H9 (cell line): ENCODE measurements around the gene MYL3. TPM values are rescaled to one million over a fixed set of nuclear protein-coding genes. Genes with fewer than 3 reads are reported as not detected.

Experiments used
- DNase-seq: peaks from one replicate; pipeline ENCODE4 v3.0.0-alpha.2; 2017
- H2AFZ ChIP-seq: one replicate; pipeline ENCODE4 v1.6.1; 2013; ENCODE audit warnings: mild to moderate bottlenecking, low read length, control low read depth, moderate library complexity
- H2AK5ac ChIP-seq: 2 replicates; pipeline ENCODE4 v1.6.1; 2013; ENCODE audit warnings: low read length, control low read depth, mixed read lengths; ENCODE audit not compliant: insufficient read length
- H2BK120ac ChIP-seq: one replicate; pipeline ENCODE4 v1.6.1; 2013; ENCODE audit warnings: low read depth, mild to moderate bottlenecking, low read length, control low read depth, inconsistent platforms; ENCODE audit not compliant: poor library complexity, severe bottlenecking
- H2BK12ac ChIP-seq: 2 replicates; pipeline ENCODE4 v1.6.1; 2013; ENCODE audit warnings: low read length, control low read depth, mixed read lengths, low read depth; ENCODE audit not compliant: insufficient read length
- H2BK15ac ChIP-seq: 2 replicates; pipeline ENCODE4 v1.6.1; 2013; ENCODE audit warnings: low read depth, low read length, control low read depth
- H2BK20ac ChIP-seq: one replicate; pipeline ENCODE4 v1.6.1; 2013; ENCODE audit warnings: low read depth, mild to moderate bottlenecking, low read length, control low read depth, inconsistent platforms; ENCODE audit not compliant: poor library complexity, severe bottlenecking
- H2BK5ac ChIP-seq: 2 replicates; pipeline ENCODE4 v1.6.1; 2013; ENCODE audit warnings: low read length, control low read depth, mixed read lengths; ENCODE audit not compliant: insufficient read length
- H3K14ac ChIP-seq: 2 replicates; pipeline ENCODE4 v1.6.1; 2013; ENCODE audit warnings: low read length, control low read depth; ENCODE audit not compliant: insufficient read depth
- H3K18ac ChIP-seq: 2 replicates; pipeline ENCODE4 v1.6.1; 2013; ENCODE audit warnings: low read depth, mild to moderate bottlenecking, mixed read lengths, low read length, control low read depth; ENCODE audit not compliant: insufficient read length
- H3K23ac ChIP-seq: 2 replicates; pipeline ENCODE4 v1.6.1; 2013; ENCODE audit warnings: low read length, control low read depth, mixed read lengths, low read depth; ENCODE audit not compliant: insufficient read length
- H3K23me2 ChIP-seq: 2 replicates; pipeline ENCODE4 v1.6.1; 2013; ENCODE audit warnings: low read depth, mild to moderate bottlenecking, mixed read lengths, low read length, control low read depth; ENCODE audit not compliant: insufficient read length, poor library complexity, severe bottlenecking
- H3K27ac ChIP-seq: 2 replicates; pipeline ENCODE4 v1.5.1; 2013; ENCODE audit warnings: low read length, control low read depth, mixed read lengths, low read depth; ENCODE audit not compliant: insufficient read length
- H3K27me3 ChIP-seq: 2 replicates; pipeline ENCODE4 v1.6.1; 2013; ENCODE audit warnings: low read length, control low read depth, inconsistent platforms; ENCODE audit not compliant: insufficient read depth
- H3K4ac ChIP-seq: 2 replicates; pipeline ENCODE4 v1.6.1; 2013; ENCODE audit warnings: low read depth, mild to moderate bottlenecking, control low read depth, inconsistent platforms, low read length, moderate library complexity
- H3K4me1 ChIP-seq: 2 replicates; pipeline ENCODE4 v1.6.1; 2013; ENCODE audit warnings: low read length, control low read depth, inconsistent platforms; ENCODE audit not compliant: insufficient read depth
- H3K4me2 ChIP-seq: 2 replicates; pipeline ENCODE4 v1.6.1; 2013; ENCODE audit warnings: low read length, control low read depth, mixed read lengths; ENCODE audit not compliant: insufficient read length, insufficient read depth
- H3K56ac ChIP-seq: 2 replicates; pipeline ENCODE4 v1.6.1; 2013; ENCODE audit warnings: low read depth, mild to moderate bottlenecking, mixed read lengths, low read length, control low read depth; ENCODE audit not compliant: insufficient read length
- H3K79me1 ChIP-seq: 2 replicates; pipeline ENCODE4 v1.6.1; 2013; ENCODE audit warnings: low read depth, mild to moderate bottlenecking, moderate library complexity, low read length, control low read depth, inconsistent platforms; ENCODE audit not compliant: insufficient read depth, poor library complexity, severe bottlenecking
- H3K79me2 ChIP-seq: 2 replicates; pipeline ENCODE4 v1.6.1; 2013; ENCODE audit warnings: low read length, control low read depth, inconsistent platforms; ENCODE audit not compliant: insufficient read depth
- H3K9ac ChIP-seq: 2 replicates; pipeline ENCODE4 v1.6.1; 2013; ENCODE audit warnings: low read length, control low read depth, mixed read lengths; ENCODE audit not compliant: insufficient read length; ENCODE audit errors: extremely low read depth
- H3K9me3 ChIP-seq: one replicate; pipeline ENCODE4 v1.6.1; 2013; ENCODE audit warnings: low read depth, low read length, inconsistent platforms; ENCODE audit not compliant: control insufficient read depth
- H3T11ph ChIP-seq: one replicate; pipeline ENCODE4 v1.6.1; 2013; ENCODE audit warnings: mild to moderate bottlenecking, low read length, control low read depth, inconsistent platforms
- H4K20me1 ChIP-seq: one replicate; pipeline ENCODE4 v1.6.1; 2013; ENCODE audit not compliant: control insufficient read depth, insufficient read length, insufficient read depth
- H4K5ac ChIP-seq: 2 replicates; pipeline ENCODE4 v1.6.1; 2013; ENCODE audit warnings: low read depth, mild to moderate bottlenecking, mixed read lengths, low read length, control low read depth; ENCODE audit not compliant: insufficient read length
- H4K8ac ChIP-seq: replicated peaks from 2 replicates; pipeline ENCODE4 v1.6.1; 2013; ENCODE audit warnings: low read length, control low read depth, mixed read lengths, low read depth; ENCODE audit not compliant: insufficient read length
- H4K91ac ChIP-seq: 2 replicates; pipeline ENCODE4 v1.6.1; 2013; ENCODE audit warnings: low read depth, mild to moderate bottlenecking, moderate library complexity, mixed read lengths, low read length, control low read depth; ENCODE audit not compliant: insufficient read length
- H3K27ac Mint-ChIP-seq, 3 experiments: 2 replicates in 2 of 3; 3 replicates in 1 of 3; pipeline ENCODE4 v1.8.0; 2020 to 2021; ENCODE audit warnings: mixed read lengths in 3 of 3, mild to moderate bottlenecking in 1 of 3, moderate library complexity in 1 of 3
- H3K27me3 Mint-ChIP-seq: 2 replicates; pipeline ENCODE4 v1.8.0; 2021; ENCODE audit warnings: low read depth, mild to moderate bottlenecking, moderate library complexity, mixed read lengths
- H3K36me3 Mint-ChIP-seq, 3 experiments: 2 replicates in 2 of 3; 3 replicates in 1 of 3; pipeline ENCODE4 v1.8.0; 2020 to 2021; ENCODE audit warnings: low read depth in 3 of 3, mixed read lengths in 3 of 3; ENCODE audit not compliant: insufficient read depth in 1 of 3
- H3K4me1 Mint-ChIP-seq, 2 experiments: 2 replicates each; pipeline ENCODE4 v1.8.0; 2020; ENCODE audit warnings: mixed read lengths in 2 of 2
- H3K4me3 Mint-ChIP-seq, 2 experiments: 2 replicates in 1 of 2; 3 replicates in 1 of 2; pipeline ENCODE4 v1.8.0; 2020 to 2021; ENCODE audit warnings: mild to moderate bottlenecking in 2 of 2, mixed read lengths in 2 of 2, moderate library complexity in 1 of 2
- H3K9me3 Mint-ChIP-seq, 2 experiments: 2 replicates in 1 of 2; 3 replicates in 1 of 2; pipeline ENCODE4 v1.8.0; 2020; ENCODE audit warnings: mild to moderate bottlenecking in 2 of 2, mixed read lengths in 2 of 2, moderate library complexity in 1 of 2
- CTCF ChIP-seq: fragments of 200-600 bp; sonication (generic); conservative IDR thresholded peaks from 3 replicates; pipeline ENCODE4 v1.8.0; 2021; ENCODE audit warnings: antibody characterized with exemption, mild to moderate bottlenecking
- WGBS: extraction: QIAGEN DNeasy Blood & Tissue Kit; methylation state at CpG from one replicate; pipeline ENCODE4 v1.1.7; 2013; ENCODE audit warnings: missing lambda C conversion rate, low lambda C conversion rate, mixed read lengths; ENCODE audit not compliant: insufficient read length; ENCODE audit errors: extremely low coverage; 5-methylcytosine and 5-hydroxymethylcytosine counted together
- total RNA-seq: library from RNA; stranded (reverse); gene quantifications from 2 replicates; pipeline ENCODE4 v1.2.1, GENCODE V29; 2021

The MYL3 gene
- total RNA-seq, 1 experiment from 2014 or later = 0.24 TPM

GRCh38 chr3:46847744-46848143 lies 15.5 kb downstream of the MYL3 start:
- peaks cover 3% of the 10 kb centered on the region for H3K27me3 Mint-ChIP-seq
- H3K36me3 Mint-ChIP-seq = no peaks in the 10 kb centered on the region
- no peak overlapping the region for H4K91ac ChIP-seq
- no peak overlapping the region; a peak in 1 of 5 replicates for H3K4me3 Mint-ChIP-seq
- H4K8ac ChIP-seq = no peak overlapping the region
- 0 out of 2 replicates have a peak, but pooled peaks cover 2% of the 10 kb centered on the region for H3K4me1 ChIP-seq
- no peak overlapping the region for H3K4me2 ChIP-seq
- no peak overlapping the region for H2AK5ac ChIP-seq
- peaks cover 6% of the 10 kb centered on the region for H3K23me2 ChIP-seq
- no CpG with 5 or more reads among the region's 5 CpGs for WGBS
- H2BK5ac ChIP-seq = no peak overlapping the region
- H2BK20ac ChIP-seq = no peak overlapping the region
- no peak overlapping the region for H3K27ac ChIP-seq
- H3K27me3 ChIP-seq = no peaks in the 10 kb centered on the region
- H3K79me2 ChIP-seq = no peaks in the 10 kb centered on the region
- no peak for TF ChIP-seq CTCF
- no peak overlapping the region for H2BK12ac ChIP-seq
- H2AFZ ChIP-seq = no peak overlapping the region
- no peak overlapping the region for H3K27ac Mint-ChIP-seq
- no peak overlapping the region for H3K4ac ChIP-seq
- peaks cover 0 to 5% of the 10 kb centered on the region in 2 experiments; a peak in 1 of 5 replicates for H3K9me3 Mint-ChIP-seq
- no peak overlapping the region for H3K23ac ChIP-seq
- no peak overlapping the region for H3T11ph ChIP-seq
- H3K56ac ChIP-seq = no peak overlapping the region
- H4K20me1 ChIP-seq = no peaks in the 10 kb centered on the region
- H3K79me1 ChIP-seq = no peaks in the 10 kb centered on the region
- no peaks in the 10 kb centered on the region for H3K9me3 ChIP-seq
- no peak overlapping the region for H3K14ac ChIP-seq
- no peak overlapping the region for H3K18ac ChIP-seq
- no peak overlapping the region for H2BK15ac ChIP-seq
- no peak overlapping the region for H2BK120ac ChIP-seq
- no peak overlapping the region for H4K5ac ChIP-seq
- peak; percentile 24 for DNase-seq
- no peak overlapping the region for H3K9ac ChIP-seq
- H3K4me1 Mint-ChIP-seq = peaks cover 14 to 24% of the 10 kb centered on the region in 2 experiments
